CD14-positive monocyte (primary cell): Measurements from ENCODE around the gene IL19. TPM values are rescaled to one million over a fixed set of nuclear protein-coding genes. Genes with fewer than 3 reads are reported as not detected.

ENCODE experiments used
- DNase-seq, 3 donors: peaks; one replicate each; pipeline ENCODE4 v3.0.0-alpha.2; 2011 to 2022
- H2AFZ ChIP-seq: 2 replicates; pipeline ENCODE4 v1.6.0; 2012; ENCODE audit warnings: mild to moderate bottlenecking, low read depth, low read length, inconsistent platforms; ENCODE audit not compliant: insufficient read depth, poor library complexity, severe bottlenecking
- H3K27ac ChIP-seq, 2 donors: 1 replicate in 1 of 2; 2 replicates in 1 of 2; pipeline ENCODE4 v1.5.1; 2012 to 2013; ENCODE audit warnings: low read length in 2 of 2, control low read depth in 1 of 2, inconsistent platforms in 1 of 2, low read depth in 1 of 2, mild to moderate bottlenecking in 1 of 2
- H3K27me3 ChIP-seq, 2 donors: one replicate each; pipeline versions ENCODE4 v1.6.0 to v1.6.1; 2011 to 2013; ENCODE audit warnings: low read length in 2 of 2; ENCODE audit not compliant: control insufficient read depth in 2 of 2, insufficient read depth in 2 of 2
- H3K36me3 ChIP-seq, 2 donors: replicated peaks in 1 of 2; 1 replicate in 1 of 2; 2 replicates in 1 of 2; pipeline versions ENCODE4 v1.5.1 to v1.6.1; 2012 to 2013; ENCODE audit warnings: low read length in 2 of 2, control low read depth in 1 of 2, inconsistent platforms in 1 of 2, mild to moderate bottlenecking in 1 of 2; ENCODE audit not compliant: insufficient read depth in 2 of 2, control insufficient read depth in 1 of 2
- H3K4me1 ChIP-seq, 2 donors: 1 replicate in 1 of 2; 2 replicates in 1 of 2; pipeline versions ENCODE4 v1.5.1 to v1.6.1; 2012 to 2013; ENCODE audit warnings: low read length in 2 of 2, control low read depth in 1 of 2, inconsistent platforms in 1 of 2, mild to moderate bottlenecking in 1 of 2, moderate library complexity in 1 of 2; ENCODE audit not compliant: insufficient read depth in 2 of 2, control insufficient read depth in 1 of 2
- H3K4me2 ChIP-seq: replicated peaks from 2 replicates; pipeline ENCODE3; 2012; ENCODE audit warnings: low read length, moderate library complexity, mild to moderate bottlenecking; ENCODE audit not compliant: poor library complexity, severe bottlenecking; ENCODE audit errors: extremely low read depth
- H3K4me3 ChIP-seq, 3 experiments: fragments of 200-600 bp in 1 of 3; sonication (generic) in 1 of 3; replicated peaks in 1 of 3; 1 replicate in 2 of 3; 2 replicates in 1 of 3; pipeline ENCODE4 v1.5.1; 2011 to 2013; ENCODE audit warnings: low read length in 3 of 3, mild to moderate bottlenecking in 3 of 3, control low read depth in 2 of 3, low read depth in 2 of 3, inconsistent platforms in 1 of 3, moderate library complexity in 1 of 3
- H3K79me2 ChIP-seq: 2 replicates; pipeline ENCODE4 v1.6.0; 2012; ENCODE audit warnings: mild to moderate bottlenecking, control low read depth, inconsistent platforms, low read length, moderate library complexity; ENCODE audit not compliant: insufficient read depth
- H3K9ac ChIP-seq: 2 replicates; pipeline ENCODE4 v1.6.0; 2017; ENCODE audit warnings: low read length, mild to moderate bottlenecking; ENCODE audit not compliant: insufficient read depth, poor library complexity, severe bottlenecking
- H3K9me3 ChIP-seq, 2 donors: replicated peaks in 1 of 2; 1 replicate in 1 of 2; 2 replicates in 1 of 2; pipeline versions ENCODE4 v1.5.1 to v1.6.1; 2012 to 2013; ENCODE audit warnings: low read length in 2 of 2, control low read depth in 1 of 2; ENCODE audit not compliant: control insufficient read depth in 1 of 2, insufficient read depth in 1 of 2
- H4K20me1 ChIP-seq: 2 replicates; pipeline ENCODE4 v1.6.0; 2012; ENCODE audit warnings: mild to moderate bottlenecking, low read length, control low read depth, moderate library complexity; ENCODE audit not compliant: insufficient read depth
- H3K27ac Mint-ChIP-seq, 7 donors: one replicate each; pipeline ENCODE4 v1.8.0; 2020; ENCODE audit warnings: mild to moderate bottlenecking in 7 of 7, mixed read lengths in 7 of 7, moderate library complexity in 6 of 7, inconsistent platforms in 2 of 7
- H3K27me3 Mint-ChIP-seq, 3 donors: one replicate each; pipeline ENCODE4 v1.8.0; 2021 to 2022; ENCODE audit warnings: low read depth in 3 of 3, mild to moderate bottlenecking in 3 of 3, mixed read lengths in 3 of 3, moderate library complexity in 3 of 3, inconsistent platforms in 1 of 3
- H3K36me3 Mint-ChIP-seq, 2 donors: one replicate each; pipeline ENCODE4 v1.8.0; 2020; ENCODE audit warnings: mixed read lengths in 2 of 2, inconsistent platforms in 1 of 2, mild to moderate bottlenecking in 1 of 2
- H3K4me1 Mint-ChIP-seq: one replicate; pipeline ENCODE4 v1.8.0; 2020; ENCODE audit warnings: mild to moderate bottlenecking, mixed read lengths
- H3K4me3 Mint-ChIP-seq, 2 donors: one replicate each; pipeline ENCODE4 v1.8.0; 2020; ENCODE audit warnings: mild to moderate bottlenecking in 2 of 2, mixed read lengths in 2 of 2, moderate library complexity in 1 of 2
- H3K9me3 Mint-ChIP-seq, 7 donors: one replicate each; pipeline ENCODE4 v1.8.0; 2020 to 2022; ENCODE audit warnings: mixed read lengths in 7 of 7, mild to moderate bottlenecking in 6 of 7, moderate library complexity in 6 of 7, inconsistent platforms in 2 of 7
- WGBS: methylation state at CpG from one replicate; pipeline ENCODE4 v1.1.5; 2013; ENCODE audit warnings: missing lambda C conversion rate; ENCODE audit not compliant: insufficient coverage; 5-methylcytosine and 5-hydroxymethylcytosine counted together
- intact Hi-C, 2 donors: fragments of 100-400 bp; cut with micrococcal nuclease; formaldehyde crosslinking; loops; one replicate each; pipeline versions ENCODE4 v1.15.0 to v1.15.1; 2023
- polyA plus RNA-seq, 3 donors: library from polyadenylated mRNA; depleted of rRNA in 1 of 3; unstranded in 2 of 3; stranded (reverse) in 1 of 3; fragments of 300-500 nt in 2 of 3; fragments of >200 nt in 1 of 3; fragmentation: Illumina TruSeq in 2 of 3; gene quantifications; 1 replicate in 2 of 3; 2 replicates in 1 of 3; pipeline ENCODE4 v1.2.3, GENCODE V29; 2012 to 2021
- TF ChIP-seq, protein P1 (sequence below): fragments of 200-600 bp; IDR thresholded peaks from one replicate; pipeline ENCODE4 v1.8.0; 2022; ENCODE audit warnings: antibody characterized with exemption, mild to moderate bottlenecking

The IL19 gene
- polyA plus RNA-seq, 3 donors: 0.41 TPM; not detected in 2

DNA sequence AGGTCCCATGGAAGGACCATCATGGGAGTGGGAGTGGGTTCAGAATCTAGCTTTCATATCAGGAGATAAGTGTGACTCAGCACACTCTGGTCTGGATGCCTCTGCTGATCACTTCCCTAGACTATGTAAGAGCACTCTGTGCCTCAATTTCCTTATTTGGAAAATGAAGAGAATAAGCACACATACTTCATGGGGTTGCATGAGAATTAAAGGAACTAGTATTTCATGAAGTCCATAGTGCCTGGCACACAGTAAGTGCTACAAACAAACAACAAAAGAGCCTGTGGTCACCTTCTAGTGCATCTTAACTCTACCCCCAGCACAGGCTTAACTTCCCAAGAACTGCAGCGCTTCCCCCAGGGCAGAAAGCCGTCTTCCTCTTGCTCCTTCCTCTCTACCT, 85.3 kb downstream of the IL19 start:
- Mint-ChIP-seq H3K9me3 (peaks cover 0 to 8% (median 1%) of the 10 kb centered on the region in 7 donors), H3K27me3 (peaks cover 4 to 9% (median 6%) of the 10 kb centered on the region in 3 donors), H3K27ac (peak overlapping the region in 1 of 7 donors; percentile 25), H3K4me3 (no peak overlapping the region), H3K4me1 (peaks cover 22% of the 10 kb centered on the region), H3K36me3 (no peaks in the 10 kb centered on the region)
- TF ChIP-seq, protein P1, sequence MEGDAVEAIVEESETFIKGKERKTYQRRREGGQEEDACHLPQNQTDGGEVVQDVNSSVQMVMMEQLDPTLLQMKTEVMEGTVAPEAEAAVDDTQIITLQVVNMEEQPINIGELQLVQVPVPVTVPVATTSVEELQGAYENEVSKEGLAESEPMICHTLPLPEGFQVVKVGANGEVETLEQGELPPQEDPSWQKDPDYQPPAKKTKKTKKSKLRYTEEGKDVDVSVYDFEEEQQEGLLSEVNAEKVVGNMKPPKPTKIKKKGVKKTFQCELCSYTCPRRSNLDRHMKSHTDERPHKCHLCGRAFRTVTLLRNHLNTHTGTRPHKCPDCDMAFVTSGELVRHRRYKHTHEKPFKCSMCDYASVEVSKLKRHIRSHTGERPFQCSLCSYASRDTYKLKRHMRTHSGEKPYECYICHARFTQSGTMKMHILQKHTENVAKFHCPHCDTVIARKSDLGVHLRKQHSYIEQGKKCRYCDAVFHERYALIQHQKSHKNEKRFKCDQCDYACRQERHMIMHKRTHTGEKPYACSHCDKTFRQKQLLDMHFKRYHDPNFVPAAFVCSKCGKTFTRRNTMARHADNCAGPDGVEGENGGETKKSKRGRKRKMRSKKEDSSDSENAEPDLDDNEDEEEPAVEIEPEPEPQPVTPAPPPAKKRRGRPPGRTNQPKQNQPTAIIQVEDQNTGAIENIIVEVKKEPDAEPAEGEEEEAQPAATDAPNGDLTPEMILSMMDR: no peak
- Histone ChIP-seq H3K79me2 (no peaks in the 10 kb centered on the region), H3K4me3 (no peak overlapping the region), H3K4me2 (no peak overlapping the region), H4K20me1 (no peaks in the 10 kb centered on the region), H3K27me3 (peaks cover 0 to 3% of the 10 kb centered on the region in 2 donors), H2AFZ (no peak overlapping the region), H3K27ac (no peak overlapping the region), H3K9ac (no peak overlapping the region), H3K36me3 (no peaks in the 10 kb centered on the region), H3K4me1 (peaks cover 12 to 14% of the 10 kb centered on the region in 2 donors), H3K9me3 (no peaks in the 10 kb centered on the region)
- intact Hi-C loops: no loop called here
- peak in 2 of 3 donors; percentile 37 to 59 for DNase-seq
- 96% methylated on average over 2 of the region's 2 CpGs for WGBS

DNA sequence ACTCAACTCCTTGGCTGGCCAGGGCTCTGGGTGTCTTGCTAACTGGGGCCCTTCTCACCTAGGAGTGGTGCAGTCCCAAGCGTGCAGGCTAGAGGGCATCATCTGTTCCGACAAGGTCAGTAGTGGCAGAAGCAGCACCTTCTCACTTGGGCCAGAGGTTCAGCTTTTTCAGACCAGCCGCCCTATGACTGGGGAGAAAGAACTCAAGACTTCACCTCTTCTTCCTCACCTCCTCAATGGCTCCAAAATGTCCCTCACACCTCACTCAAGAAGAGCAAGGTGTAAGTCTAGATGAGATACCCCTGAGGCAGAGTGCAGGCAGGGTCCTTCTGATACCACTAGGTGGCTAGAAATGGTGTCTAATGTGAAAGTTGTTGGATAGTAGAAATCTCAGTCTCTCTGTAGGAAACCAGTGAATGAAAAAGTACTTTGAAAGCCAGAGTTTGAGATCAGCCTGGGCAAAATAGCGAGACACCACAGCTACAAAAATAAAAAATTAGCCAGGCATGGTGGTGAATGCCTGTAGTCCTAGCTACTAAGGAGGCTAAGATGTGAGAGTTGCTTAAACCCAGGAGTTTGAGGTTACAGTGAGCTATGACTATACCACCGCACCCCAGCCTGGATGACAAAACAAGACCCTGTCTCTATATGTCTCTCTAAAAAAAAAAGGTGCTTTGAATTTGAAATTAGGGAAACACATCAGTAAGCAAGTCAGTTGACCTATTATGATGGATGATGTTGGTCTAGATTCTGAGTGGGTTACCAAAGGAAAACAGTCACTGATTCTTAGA, 86.3 kb downstream of the IL19 start:
- no peak overlapping the region for H3K4me2 ChIP-seq
- intact Hi-C loops: no loop called here
- peaks cover 0 to 8% (median 1%) of the 10 kb centered on the region in 7 donors for H3K9me3 Mint-ChIP-seq
- H3K9me3 ChIP-seq: no peaks in the 10 kb centered on the region
- 100% methylated on average over 1 of the region's 5 CpGs for WGBS
- H3K9ac ChIP-seq: no peak overlapping the region
- H3K4me1 ChIP-seq: peaks cover 12 to 14% of the 10 kb centered on the region in 2 donors
- no peaks in the 10 kb centered on the region for H4K20me1 ChIP-seq
- TF ChIP-seq, protein P1: peak; percentile 20
- peaks cover 8 to 14% (median 12%) of the 10 kb centered on the region in 3 donors for H3K27me3 Mint-ChIP-seq
- H3K79me2 ChIP-seq: no peaks in the 10 kb centered on the region
- no peak overlapping the region for H3K4me3 ChIP-seq
- H3K36me3 ChIP-seq: no peaks in the 10 kb centered on the region
- H3K4me1 Mint-ChIP-seq: peaks cover 18% of the 10 kb centered on the region
- no peak overlapping the region for H2AFZ ChIP-seq
- peak overlapping the region in 2 of 7 donors; percentile 48 to 51 for H3K27ac Mint-ChIP-seq
- no peak for DNase-seq
- H3K27ac ChIP-seq: no peak overlapping the region
- peak overlapping the region in 1 of 2 donors; percentile 19 for H3K4me3 Mint-ChIP-seq
- peaks cover 0 to 7% of the 10 kb centered on the region in 2 donors for H3K27me3 ChIP-seq
- no peaks in the 10 kb centered on the region for H3K36me3 Mint-ChIP-seq
